ENCODE measurements around the gene GNG7. TPM values are rescaled to one million over a fixed set of nuclear protein-coding genes. Genes with fewer than 3 reads are reported as not detected.
A peak's percentile ranks its signal among the peaks of the same experiment; 100 is the strongest.

GNG7 gene
- total and polyA plus RNA-seq, 7 donors: 1.2 to 8.0 (median 2.6) TPM

DNA sequence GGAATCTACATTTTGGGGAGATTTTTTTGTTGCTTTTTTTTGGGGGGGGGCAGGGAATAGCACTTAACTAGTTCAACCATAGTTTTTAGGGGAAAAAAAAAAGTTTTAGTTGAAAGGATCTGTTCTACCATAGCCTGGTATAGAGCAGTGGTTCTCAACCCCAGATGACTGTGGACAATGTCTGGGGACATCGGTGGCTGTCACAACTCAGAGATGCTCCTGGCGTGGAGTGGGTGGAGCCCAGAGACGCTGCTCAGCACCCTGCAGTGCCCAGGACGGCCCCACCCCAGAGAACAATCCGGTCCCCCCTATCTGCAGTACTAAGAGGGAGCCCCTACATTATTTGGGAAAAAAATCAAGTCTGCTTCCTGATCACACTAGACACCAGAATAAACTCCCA is 8.3 kb downstream of the GNG7 start:
- DNase-seq: no peak
- H3K4me3 ChIP-seq: no peak overlapping the region
- TF ChIP-seq POLR2A (IDR thresholded peaks at IDR 0.05) (no peak), POLR2AphosphoS5 (IDR thresholded peaks at IDR 0.05) (no peak), EP300 (IDR thresholded peaks at IDR 0.05) (no peak)
- TF ChIP-seq, protein P1, sequence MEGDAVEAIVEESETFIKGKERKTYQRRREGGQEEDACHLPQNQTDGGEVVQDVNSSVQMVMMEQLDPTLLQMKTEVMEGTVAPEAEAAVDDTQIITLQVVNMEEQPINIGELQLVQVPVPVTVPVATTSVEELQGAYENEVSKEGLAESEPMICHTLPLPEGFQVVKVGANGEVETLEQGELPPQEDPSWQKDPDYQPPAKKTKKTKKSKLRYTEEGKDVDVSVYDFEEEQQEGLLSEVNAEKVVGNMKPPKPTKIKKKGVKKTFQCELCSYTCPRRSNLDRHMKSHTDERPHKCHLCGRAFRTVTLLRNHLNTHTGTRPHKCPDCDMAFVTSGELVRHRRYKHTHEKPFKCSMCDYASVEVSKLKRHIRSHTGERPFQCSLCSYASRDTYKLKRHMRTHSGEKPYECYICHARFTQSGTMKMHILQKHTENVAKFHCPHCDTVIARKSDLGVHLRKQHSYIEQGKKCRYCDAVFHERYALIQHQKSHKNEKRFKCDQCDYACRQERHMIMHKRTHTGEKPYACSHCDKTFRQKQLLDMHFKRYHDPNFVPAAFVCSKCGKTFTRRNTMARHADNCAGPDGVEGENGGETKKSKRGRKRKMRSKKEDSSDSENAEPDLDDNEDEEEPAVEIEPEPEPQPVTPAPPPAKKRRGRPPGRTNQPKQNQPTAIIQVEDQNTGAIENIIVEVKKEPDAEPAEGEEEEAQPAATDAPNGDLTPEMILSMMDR (IDR thresholded peaks at IDR 0.05): no peak
- intact Hi-C loops (cut with DNase I): no loop called here
- H3K27ac ChIP-seq: peak overlapping the region in 1 of 4 donors; percentile 69
- no peaks in the 10 kb centered on the region for H3K36me3 ChIP-seq
- peaks cover 0 to 9% (median 4%) of the 10 kb centered on the region in 4 donors for H3K4me1 ChIP-seq
- H3K27me3 ChIP-seq: no peaks in the 10 kb centered on the region
- no peaks in the 10 kb centered on the region for H3K9me3 ChIP-seq
- WGBS, 2 donors: 69 to 76% methylated on average over 5 of the region's 5 CpGs

DNA sequence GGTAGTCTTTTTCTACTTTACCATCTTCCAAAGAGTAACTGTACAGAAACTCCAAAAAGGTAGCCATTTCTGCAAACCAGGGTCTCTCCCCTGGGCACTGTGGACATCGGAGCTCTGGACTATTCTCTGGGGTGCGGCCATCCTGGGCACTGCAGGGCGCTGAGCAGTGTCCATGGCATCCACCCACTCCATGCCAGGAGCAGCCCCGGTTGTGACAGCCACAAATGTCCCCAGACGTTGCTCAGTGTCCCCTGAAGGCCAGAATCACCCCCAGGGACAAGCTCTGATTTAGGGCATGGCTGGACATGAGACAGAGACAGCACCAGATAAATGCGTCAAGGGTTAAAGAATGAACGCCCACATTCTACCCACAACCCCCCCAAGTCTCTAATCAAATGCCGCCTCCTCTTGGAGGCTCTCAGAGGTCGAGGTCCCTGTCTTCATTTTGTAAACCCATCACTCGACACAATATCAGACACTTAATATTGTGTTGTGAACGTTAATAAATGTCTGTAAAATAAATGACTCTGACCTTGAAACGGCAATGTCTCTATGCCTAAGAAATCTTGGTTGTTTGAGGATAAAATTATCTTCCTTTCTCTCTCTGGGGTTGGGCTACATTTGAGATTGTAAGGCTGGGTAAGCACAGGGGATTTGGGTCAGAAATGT is 8.9 kb downstream of the GNG7 start:
- peaks cover 0 to 9% (median 4%) of the 10 kb centered on the region in 4 donors for H3K4me1 ChIP-seq
- intact Hi-C loops (cut with DNase I): no loop called here
- H3K4me3 ChIP-seq: no peak overlapping the region
- TF ChIP-seq, protein P1 (IDR thresholded peaks at IDR 0.05): no peak
- no peak for TF ChIP-seq POLR2A (IDR thresholded peaks at IDR 0.05)
- no peak for TF ChIP-seq POLR2AphosphoS5 (IDR thresholded peaks at IDR 0.05)
- TF ChIP-seq EP300 (IDR thresholded peaks at IDR 0.05): no peak
- H3K36me3 ChIP-seq: no peaks in the 10 kb centered on the region
- no peaks in the 10 kb centered on the region for H3K9me3 ChIP-seq
- H3K27me3 ChIP-seq: no peaks in the 10 kb centered on the region
- no peak for DNase-seq
- H3K27ac ChIP-seq: peak overlapping the region in 1 of 4 donors; percentile 69
- 60 to 64% methylated on average over 12 of the region's 12 CpGs for WGBS, 2 donors

DNA sequence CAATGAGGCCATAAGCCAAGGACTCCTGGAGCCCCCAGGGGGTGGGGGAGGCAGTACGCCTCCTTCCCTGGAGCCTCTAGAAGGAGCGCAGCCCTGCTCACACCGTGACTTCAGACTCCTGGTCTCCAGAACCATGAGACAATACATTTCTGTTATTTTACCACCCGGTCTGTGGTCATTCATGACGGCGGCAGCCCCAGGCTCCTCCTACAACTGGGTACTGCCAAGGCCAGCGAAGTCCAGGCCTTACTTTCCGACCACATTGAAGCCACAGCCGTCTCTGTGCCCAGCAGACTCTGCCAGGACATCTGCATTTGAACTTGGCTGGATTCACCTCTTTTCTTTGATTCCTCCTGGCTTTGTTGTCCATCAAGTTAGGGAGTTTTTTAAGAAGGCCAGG is 10.5 kb downstream of the GNG7 start:
- H3K27ac ChIP-seq: no peak overlapping the region
- intact Hi-C loops (cut with DNase I): no loop called here
- peaks cover 0 to 9% (median 4%) of the 10 kb centered on the region in 4 donors for H3K4me1 ChIP-seq
- H3K4me3 ChIP-seq: no peak overlapping the region
- no peaks in the 10 kb centered on the region for H3K9me3 ChIP-seq
- DNase-seq: no peak
- TF ChIP-seq POLR2AphosphoS5 (IDR thresholded peaks at IDR 0.05) (no peak), POLR2A (IDR thresholded peaks at IDR 0.05) (no peak), EP300 (IDR thresholded peaks at IDR 0.05) (no peak)
- TF ChIP-seq, protein P1 (IDR thresholded peaks at IDR 0.05): no peak
- WGBS, 2 donors: 87 to 90% methylated on average over 9 of the region's 9 CpGs
- H3K36me3 ChIP-seq: no peaks in the 10 kb centered on the region
- no peaks in the 10 kb centered on the region for H3K27me3 ChIP-seq

DNA sequence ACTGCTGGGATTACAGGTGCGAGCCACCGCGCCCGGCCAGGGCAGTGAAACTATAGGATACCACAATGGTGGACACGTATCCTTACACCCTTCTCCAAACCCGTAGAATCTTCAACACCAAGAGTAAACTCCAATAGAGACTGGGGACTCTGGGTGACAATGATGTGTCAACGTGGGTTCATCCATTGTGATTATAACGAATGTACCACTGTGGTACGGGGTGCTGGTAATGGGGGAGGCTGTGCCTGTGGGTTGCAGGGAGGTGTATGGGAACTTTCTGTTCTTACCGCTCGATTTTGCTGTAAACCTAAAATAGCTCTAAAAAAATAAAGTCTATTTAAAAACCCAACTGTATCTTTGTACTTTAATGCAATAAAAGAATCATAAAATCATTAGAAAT is 11.6 kb downstream of the GNG7 start:
- no peaks in the 10 kb centered on the region for H3K36me3 ChIP-seq
- DNase-seq: no peak
- H3K27me3 ChIP-seq: no peaks in the 10 kb centered on the region
- TF ChIP-seq, protein P1 (IDR thresholded peaks at IDR 0.05): no peak
- no peak for TF ChIP-seq EP300 (IDR thresholded peaks at IDR 0.05)
- TF ChIP-seq POLR2A (IDR thresholded peaks at IDR 0.05): no peak
- TF ChIP-seq POLR2AphosphoS5 (IDR thresholded peaks at IDR 0.05): no peak
- intact Hi-C loops (cut with DNase I): no loop called here
- H3K4me1 ChIP-seq: peaks cover 0 to 9% (median 4%) of the 10 kb centered on the region in 4 donors
- H3K9me3 ChIP-seq: no peaks in the 10 kb centered on the region
- 58 to 91% methylated on average over 11 of the region's 11 CpGs for WGBS, 2 donors
- no peak overlapping the region for H3K27ac ChIP-seq
- no peak overlapping the region for H3K4me3 ChIP-seq

DNA sequence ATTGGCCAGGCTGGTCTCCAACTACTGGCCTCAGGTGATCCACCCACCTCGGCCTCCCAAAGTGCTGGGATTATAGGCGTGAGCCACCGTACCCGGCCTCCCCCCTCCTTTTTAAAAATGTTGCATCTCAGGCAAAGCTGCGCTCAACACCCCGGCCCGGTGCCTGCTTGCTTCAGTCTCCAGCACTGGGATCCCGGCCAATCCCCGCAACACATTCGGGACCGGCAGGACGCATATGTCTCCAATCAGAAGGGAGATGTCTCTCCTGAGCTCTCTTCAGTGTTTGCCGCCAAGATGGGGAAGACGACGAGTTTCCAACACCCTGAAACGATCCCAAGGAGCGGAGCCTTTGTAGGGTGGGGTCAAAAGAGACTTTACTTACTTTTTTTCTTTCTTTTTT is 16.1 kb downstream of the GNG7 start:
- no peaks in the 10 kb centered on the region for H3K4me1 ChIP-seq
- DNase-seq: no peak
- TF ChIP-seq POLR2AphosphoS5 (IDR thresholded peaks at IDR 0.05) (no peak), EP300 (IDR thresholded peaks at IDR 0.05) (no peak), POLR2A (IDR thresholded peaks at IDR 0.05) (no peak)
- TF ChIP-seq, protein P1 (IDR thresholded peaks at IDR 0.05): no peak
- intact Hi-C loops (cut with DNase I): no loop called here
- no peaks in the 10 kb centered on the region for H3K36me3 ChIP-seq
- H3K4me3 ChIP-seq: no peak overlapping the region
- H3K27ac ChIP-seq: no peak overlapping the region
- H3K27me3 ChIP-seq: no peaks in the 10 kb centered on the region
- 93 to 94% methylated on average over 17 of the region's 17 CpGs for WGBS, 2 donors
- H3K9me3 ChIP-seq: no peaks in the 10 kb centered on the region
